Peyer's patch (tissue), 4 donors: ENCODE results near the gene CAV3.

ENCODE experiments used
- CTCF ChIP-seq, 6 experiments: fragments of 450-650 bp in 4 of 6; fragments of 200-600 bp in 2 of 6; sonication (generic) in 1 of 6; IDR thresholded peaks; one replicate each; pipeline ENCODE4 v1.5.1; 2017 to 2019; ENCODE audit warnings: antibody characterized with exemption in 6 of 6, mild to moderate bottlenecking in 3 of 6, moderate library complexity in 1 of 6
- POLR2A ChIP-seq, 2 donors: fragments of 450-650 bp; IDR thresholded peaks; one replicate each; pipeline ENCODE4 v1.5.1; 2017; ENCODE audit warnings: antibody characterized with exemption in 2 of 2, mild to moderate bottlenecking in 2 of 2, moderate library complexity in 2 of 2

GRCh38 chr3:8777978-8778267 is 44.3 kb downstream of the CAV3 start:
- TF ChIP-seq POLR2A (IDR thresholded peaks at IDR 0.05), result no peak
- no peak for TF ChIP-seq CTCF (IDR thresholded peaks at IDR 0.05)
